Heart left ventricle (tissue), 16 donors: ENCODE measurements around the gene TTLL9. TPM values are rescaled to one million over a fixed set of nuclear protein-coding genes. Genes with fewer than 3 reads are reported as not detected.

Source experiments
- ATAC-seq, 4 donors: fragments of 200-7000 bp; cut with Tn5 transposase; one replicate each; pipeline ENCODE4 v1.9.1; 2020 to 2022; ENCODE audit warnings: moderate library complexity in 4 of 4, mild to moderate bottlenecking in 3 of 4, moderate number of reproducible peaks in 1 of 4
- DNase-seq, 5 donors: peaks; one replicate each; pipeline ENCODE4 v3.0.0-alpha.2; 2020
- H3K27ac ChIP-seq, 12 donors: fragments of 200-600 bp; sonication (generic) in 4 of 12; one replicate each; pipeline versions ENCODE4 v1.5.0 to v1.8.0; 2016 to 2022; ENCODE audit warnings: mild to moderate bottlenecking in 2 of 12
- H3K27me3 ChIP-seq, 9 donors: fragments of 200-600 bp; sonication (generic) in 2 of 9; one replicate each; pipeline versions ENCODE4 v1.5.1 to v1.8.0; 2016 to 2022; ENCODE audit warnings: mild to moderate bottlenecking in 3 of 9
- H3K36me3 ChIP-seq, 9 donors: fragments of 200-600 bp; sonication (generic) in 2 of 9; one replicate each; pipeline versions ENCODE4 v1.5.0 to v1.8.0; 2018 to 2022; ENCODE audit warnings: mild to moderate bottlenecking in 2 of 9
- H3K4me1 ChIP-seq, 12 donors: fragments of 200-600 bp; sonication (generic) in 4 of 12; one replicate each; pipeline versions ENCODE4 v1.5.0 to v1.8.0; 2016 to 2022; ENCODE audit warnings: mild to moderate bottlenecking in 3 of 12
- H3K4me3 ChIP-seq, 12 donors: fragments of 200-600 bp; sonication (generic) in 4 of 12; one replicate each; pipeline versions ENCODE4 v1.5.0 to v1.8.0; 2017 to 2022; ENCODE audit warnings: mild to moderate bottlenecking in 9 of 12, moderate library complexity in 4 of 12
- H3K9me3 ChIP-seq, 12 donors: fragments of 200-600 bp; sonication (generic) in 4 of 12; one replicate each; pipeline versions ENCODE4 v1.5.0 to v1.8.0; 2016 to 2022; ENCODE audit warnings: mild to moderate bottlenecking in 1 of 12
- CTCF ChIP-seq, 12 donors: fragments of 200-600 bp; sonication (generic) in 4 of 12; IDR thresholded peaks; one replicate each; pipeline versions ENCODE4 v1.5.0 to v1.8.0; 2018 to 2022; ENCODE audit warnings: antibody characterized with exemption in 12 of 12, mild to moderate bottlenecking in 5 of 12
- POLR2A ChIP-seq, 2 donors: fragments of 450-650 bp; IDR thresholded peaks; one replicate each; pipeline ENCODE4 v1.6.1; 2017; ENCODE audit warnings: antibody characterized with exemption in 2 of 2, mild to moderate bottlenecking in 2 of 2, moderate library complexity in 2 of 2
- WGBS, 4 donors: extraction: QIAGEN DNeasy Blood & Tissue Kit in 2 of 4; methylation state at CpG; one replicate each; pipeline versions ENCODE4 v1.1.5 to v1.1.7; 2013 to 2018; 5-methylcytosine and 5-hydroxymethylcytosine counted together
- intact Hi-C, 10 donors: fragments of 100-400 bp; cut with DNase I; formaldehyde crosslinking; loops; one replicate each; pipeline versions ENCODE4 v1.11.1 to v1.14.2; 2022
- polyA plus RNA-seq, 2 donors: library from polyadenylated mRNA; stranded (reverse); fragments of 200-250 nt; gene quantifications; one replicate each; pipeline ENCODE4 v1.2.3, GENCODE V29; 2013
- total RNA-seq, 9 donors: library from RNA; depleted of rRNA in 2 of 9; stranded (reverse); fragments of >200 nt in 2 of 9; fragmentation: NEBNext Ultra II Directional in 3 of 9; extraction: Animal tissue kit (Norgen Biotek cat#: 25700) in 3 of 9; gene quantifications; one replicate each; pipeline versions ENCODE4 v1.1.0 to v1.2.4, GENCODE V29; 2016 to 2023
- donor health status: ischemic (EF 13 %, LVEDD 7.1; RV severe dilation, severe dysfunction).
- donor health status: healthy with polysubstance abuse.
- donor health status: DM: no; HTN: yes; CAD: no.
- donor health status: DM: no; HTN: no; CAD: no.
- donor health status: ischemic (EF 25% LVEDD 6.9; RV normal size, moderate dysfunction).
- donor health status: ischemic (EF 25% LVEDD 5.7; RV mildly dilated, moderate dysfunction).
- donor health status: healthy.
- donor health status: DM: yes; HTN: yes; CAD: no.
- donor health status: ischemic (EF 35%, LVEDD 5.7; RV mildly dilated, moderate dysfunction).
- donor health status: nonischemic (EF 11% LVEDD 7.7; RV severe dilation, severe dysfunction).
- donor health status: DM: yes; HTN: yes; CAD: no.
- donor health status: PGD.
- donor health status: ischemic (EF 29% LVEDD 5.4; RV normal size, mild dysfunction).
- donor health status: nonischemic (EF 23%, LVEDD 6.1; RV moderate dilation, normal function).

TTLL9 gene
- total and polyA plus RNA-seq, 11 donors: not detected

GRCh38 chr20:31843881-31844280, 26.6 kb upstream of the TTLL9 start:
- TF ChIP-seq POLR2A (IDR thresholded peaks at IDR 0.05) (no peak), CTCF (IDR thresholded peaks at IDR 0.05) (no peak)
- ATAC-seq (no peak), DNase-seq (no peak)
- H3K4me3 ChIP-seq: peak overlapping the region in 11 of 12 donors; percentile 24 to 72 (median 50)
- H3K36me3 ChIP-seq: no peaks in the 10 kb centered on the region
- 73 to 88% (median 79%) methylated on average over 5 of the region's 5 CpGs for WGBS, 4 donors
- intact Hi-C loops: no loop called here
- peak overlapping the region; percentile 22 to 89 (median 76) for H3K27ac ChIP-seq
- H3K27me3 ChIP-seq: peaks cover 0 to 5% (median 0%) of the 10 kb centered on the region in 9 donors
- H3K9me3 ChIP-seq: no peaks in the 10 kb centered on the region
- H3K4me1 ChIP-seq: peaks cover 0 to 65% (median 26%) of the 10 kb centered on the region in 12 donors

- intact Hi-C loops: no loop called here
- TF ChIP-seq POLR2A (IDR thresholded peaks at IDR 0.05): no peak
- TF ChIP-seq CTCF (IDR thresholded peaks at IDR 0.05): no peak
- WGBS, 4 donors: 73 to 93% (median 83%) methylated on average over 15 to 28 of the region's 28 CpGs
- peak overlapping the region in 11 of 12 donors; percentile 36 to 89 (median 74) for H3K27ac ChIP-seq
- H3K4me3 ChIP-seq: peak overlapping the region; percentile 24 to 72 (median 50)
- ATAC-seq (no peak), DNase-seq (no peak)
- H3K27me3 ChIP-seq: peaks cover 0 to 14% (median 8%) of the 10 kb centered on the region in 9 donors
- no peaks in the 10 kb centered on the region for H3K9me3 ChIP-seq
- H3K4me1 ChIP-seq: peaks cover 0 to 56% (median 25%) of the 10 kb centered on the region in 12 donors
- H3K36me3 ChIP-seq: no peaks in the 10 kb centered on the region
These were observed 25.6 kb upstream of the TTLL9 start for GRCh38 chr20:31844737-31845299.

GRCh38 chr20:31845300-31845863, 25.1 kb upstream of the TTLL9 start, which contains the start of gene FOXS1:
Gene FOXS1 (minus strand): TSS chr20:31845604. CDS start chr20:31845542, 62 bp downstream.
- peak; percentile 79 to 85 (median 84) for DNase-seq
- Histone ChIP-seq H3K4me3 (peak within 1 kb of the TSS; percentile 24 to 72 (median 50)), H3K27ac (peak within 1 kb of the TSS in 11 of 12 donors; percentile 36 to 89 (median 74)), H3K36me3 (no peaks in the 10 kb centered on the region), H3K9me3 (no peaks in the 10 kb centered on the region), H3K27me3 (peaks cover 0 to 20% (median 12%) of the 10 kb centered on the region in 9 donors), H3K4me1 (peaks cover 0 to 51% (median 23%) of the 10 kb centered on the region in 12 donors)
- 63 to 75% (median 66%) methylated on average over 13 to 21 of the region's 21 CpGs for WGBS, 4 donors
- peak; percentile 24 to 78 (median 70) for ATAC-seq
- peak in 1 of 2 donors; percentile 71 for TF ChIP-seq POLR2A (IDR thresholded peaks at IDR 0.05)
- no peak for TF ChIP-seq CTCF (IDR thresholded peaks at IDR 0.05)
- intact Hi-C loops: no loop called here

GRCh38 chr20:31846793-31847138, 23.7 kb upstream of the TTLL9 start:
- H3K27me3 ChIP-seq: peaks cover 0 to 33% (median 17%) of the 10 kb centered on the region in 9 donors
- no peak for ATAC-seq
- H3K9me3 ChIP-seq: no peaks in the 10 kb centered on the region
- peak overlapping the region in 2 of 12 donors; percentile 34 to 89 for H3K27ac ChIP-seq
- 54 to 75% (median 66%) methylated on average over 3 of the region's 3 CpGs for WGBS, 4 donors
- no peak for DNase-seq
- H3K4me3 ChIP-seq: no peak overlapping the region
- H3K4me1 ChIP-seq: peaks cover 0 to 37% (median 18%) of the 10 kb centered on the region in 12 donors
- TF ChIP-seq POLR2A (IDR thresholded peaks at IDR 0.05) (no peak), CTCF (IDR thresholded peaks at IDR 0.05) (no peak)
- H3K36me3 ChIP-seq: no peaks in the 10 kb centered on the region
- intact Hi-C loops: loop anchor here in 4 of 10 donors (1.0 to 2.0 kb wide), 2 partner anchors 24 kb away; no protein-coding TSS in a partner anchor
